TTC549 (cell line): Measurements from ENCODE around the gene GPC4.

Source experiments
- FAIRE-seq: peaks from 2 replicates; lab custom pipeline; 2012; peaks lifted over from hg19 to GRCh38; lab: Jason Lieb, UNC

GPC4 gene

GRCh38 chrX:133410550-133410949 lies 4.7 kb downstream of the GPC4 start:
- no peak for FAIRE-seq

GRCh38 chrX:133405498-133406185 lies 9.6 kb downstream of the GPC4 start:
- FAIRE-seq, result no peak

GRCh38 chrX:133403984-133404383 lies 11.3 kb downstream of the GPC4 start:
- FAIRE-seq, result no peak

GRCh38 chrX:133402830-133403625 lies 12.3 kb downstream of the GPC4 start:
- no peak for FAIRE-seq

GRCh38 chrX:133402042-133402453 lies 13.2 kb downstream of the GPC4 start:
- FAIRE-seq, result no peak

GRCh38 chrX:133401536-133401935 lies 13.8 kb downstream of the GPC4 start:
- no peak for FAIRE-seq

- no peak for FAIRE-seq
Observed at GRCh38 chrX:133399411-133399810, 15.9 kb downstream of the GPC4 start.

GRCh38 chrX:133394765-133395164 lies 20.5 kb downstream of the GPC4 start:
- no peak for FAIRE-seq

GRCh38 chrX:133392671-133393070 lies 22.6 kb downstream of the GPC4 start:
- FAIRE-seq, result no peak

GRCh38 chrX:133391111-133391510 lies 24.2 kb downstream of the GPC4 start:
- FAIRE-seq, result no peak

- FAIRE-seq, result no peak
Observed at GRCh38 chrX:133390676-133391075, 24.6 kb downstream of the GPC4 start.

- FAIRE-seq, result no peak
Observed at GRCh38 chrX:133389975-133390374, 25.3 kb downstream of the GPC4 start.

- FAIRE-seq, result no peak
Observed at GRCh38 chrX:133384454-133384853, 30.8 kb downstream of the GPC4 start.

GRCh38 chrX:133380711-133381619 lies 34.3 kb downstream of the GPC4 start:
- FAIRE-seq, result no peak

GRCh38 chrX:133376422-133376821 lies 38.9 kb downstream of the GPC4 start:
- no peak for FAIRE-seq

- no peak for FAIRE-seq
Observed at GRCh38 chrX:133375615-133376340, 39.5 kb downstream of the GPC4 start.

GRCh38 chrX:133374874-133375387 lies 40.4 kb downstream of the GPC4 start:
- FAIRE-seq, result no peak

GRCh38 chrX:133373386-133374079 lies 41.8 kb downstream of the GPC4 start:
- FAIRE-seq, result no peak

- no peak for FAIRE-seq
Observed at GRCh38 chrX:133370696-133371275, 44.5 kb downstream of the GPC4 start.

- FAIRE-seq, result no peak
Observed at GRCh38 chrX:133369065-133369464, 46.2 kb downstream of the GPC4 start.

GRCh38 chrX:133366735-133367134 lies 48.6 kb downstream of the GPC4 start:
- FAIRE-seq, result no peak
